Stimulated activated CD8-positive, alpha-beta memory T cell treated with anti-CD3 and anti-CD28 coated beads, Interleukin-15, amount 100 ng/mL, for 4 hours (primary cell): Measurements from ENCODE around the gene CBLC.
A peak's percentile ranks its signal among the peaks of the same experiment; 100 is the strongest.
"Not testable (repeated sequence)": the region's sequence is repeated elsewhere in the genome, so short reads cannot be mapped to it uniquely, and the experiment has no call there.

Experiments used
- DNase-seq, 2 donors: peaks; one replicate each; pipeline ENCODE4 v3.0.0-alpha.2; 2020; ENCODE audit warnings: low read depth in 2 of 2

The CBLC gene

DNA sequence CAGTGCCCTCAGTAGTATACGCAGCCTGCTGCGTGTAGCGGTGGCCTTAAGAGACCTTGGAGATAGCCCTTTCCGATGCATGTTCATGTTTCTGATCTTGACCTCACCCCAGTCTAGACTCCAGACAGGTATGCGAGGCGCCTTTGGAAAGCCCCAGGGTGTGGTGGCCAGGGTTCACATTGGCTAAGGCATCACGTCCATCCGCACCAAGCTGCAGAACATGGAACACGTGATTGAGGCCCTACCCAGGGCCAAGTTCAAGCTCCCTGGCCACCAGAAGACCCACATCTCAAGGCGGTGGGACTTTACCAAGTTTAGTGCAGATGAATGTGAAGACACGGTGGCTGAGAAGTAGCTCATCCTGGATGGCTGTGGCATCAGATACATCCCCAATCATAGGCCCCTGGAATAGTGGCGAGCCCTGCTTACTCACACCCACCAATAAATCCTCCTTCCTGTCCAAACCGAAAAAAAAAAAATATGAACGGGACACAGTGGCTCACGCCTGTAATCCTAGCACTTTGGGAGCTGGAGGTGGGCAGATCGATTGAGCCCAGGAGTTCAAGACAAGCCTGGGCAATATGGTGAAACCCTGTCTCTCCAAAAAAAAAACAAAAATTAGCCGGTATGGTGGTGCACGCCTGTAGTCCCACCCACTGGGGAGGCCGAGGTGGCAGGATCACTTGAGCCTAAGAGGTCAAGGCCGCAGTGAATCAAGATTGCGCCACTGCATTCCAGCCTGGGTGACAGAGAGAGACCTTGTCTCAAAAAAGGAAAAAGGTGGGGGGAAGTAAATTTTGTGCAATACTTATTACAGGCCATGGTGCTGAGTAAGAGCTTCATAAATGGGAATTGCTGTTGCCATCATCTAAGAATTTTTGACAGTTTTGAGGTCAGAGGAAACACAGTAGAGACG is 12.4 kb upstream of the CBLC start:
- no peak for DNase-seq

DNA sequence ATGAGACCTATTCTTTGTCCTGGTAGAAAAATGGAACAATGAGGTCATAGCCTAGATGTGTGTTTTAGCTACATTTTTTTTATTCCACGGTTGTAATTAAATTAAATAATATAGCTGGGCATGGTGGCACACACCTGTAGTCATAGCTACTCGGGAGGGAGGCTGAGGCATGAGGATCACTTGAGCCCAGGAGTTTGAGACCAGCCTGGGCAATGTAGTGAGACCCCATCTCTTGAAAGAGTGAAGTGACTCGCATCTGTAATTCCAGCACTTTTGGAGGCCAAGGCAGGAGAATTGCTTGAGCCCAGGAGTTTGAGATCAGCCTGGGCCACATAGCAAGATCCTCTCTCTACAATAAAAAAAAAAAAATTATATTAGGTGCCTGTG is 11.7 kb upstream of the CBLC start:
- no peak for DNase-seq

DNA sequence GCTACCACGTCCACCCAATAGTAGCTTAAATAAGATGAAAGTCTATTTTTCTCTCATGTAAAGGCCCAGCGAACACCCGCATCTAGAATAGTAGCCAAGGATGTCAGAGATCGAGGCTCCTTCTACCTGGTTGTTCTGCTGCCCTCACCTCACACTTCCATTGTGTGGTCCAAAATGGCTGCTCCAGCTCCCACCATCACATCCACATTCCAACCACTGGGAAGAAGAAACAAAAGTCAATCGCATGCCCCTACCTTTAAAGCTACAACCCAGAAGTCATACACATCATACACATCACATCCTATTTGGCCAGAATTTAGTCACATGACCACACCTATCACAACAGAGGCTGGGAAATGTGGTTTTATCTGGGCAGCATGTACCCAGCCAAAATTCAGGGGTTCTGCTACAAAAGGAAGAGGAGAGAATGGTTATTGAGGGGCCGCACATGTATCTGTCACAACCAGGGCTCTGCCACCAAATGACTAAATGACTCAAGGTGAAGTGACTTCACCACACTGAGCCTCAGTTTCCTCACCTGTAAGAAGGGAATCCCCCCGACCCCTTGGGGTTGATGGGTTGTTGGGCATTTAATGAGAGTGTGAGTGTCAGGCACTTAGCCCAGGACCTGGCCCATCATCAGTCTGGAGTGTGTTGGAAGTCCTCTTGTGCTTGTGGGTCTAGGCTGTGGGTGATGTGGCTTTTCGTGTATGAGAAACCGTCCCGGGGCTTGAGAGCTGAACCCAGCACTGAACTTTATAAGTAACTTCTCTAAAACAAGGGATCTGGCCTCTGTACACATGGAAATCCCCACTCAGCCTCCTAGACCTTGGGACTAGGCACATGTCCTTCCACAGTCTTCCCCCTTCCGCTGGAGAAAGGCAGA is 10.2 kb upstream of the CBLC start:
- no peak for DNase-seq

DNA sequence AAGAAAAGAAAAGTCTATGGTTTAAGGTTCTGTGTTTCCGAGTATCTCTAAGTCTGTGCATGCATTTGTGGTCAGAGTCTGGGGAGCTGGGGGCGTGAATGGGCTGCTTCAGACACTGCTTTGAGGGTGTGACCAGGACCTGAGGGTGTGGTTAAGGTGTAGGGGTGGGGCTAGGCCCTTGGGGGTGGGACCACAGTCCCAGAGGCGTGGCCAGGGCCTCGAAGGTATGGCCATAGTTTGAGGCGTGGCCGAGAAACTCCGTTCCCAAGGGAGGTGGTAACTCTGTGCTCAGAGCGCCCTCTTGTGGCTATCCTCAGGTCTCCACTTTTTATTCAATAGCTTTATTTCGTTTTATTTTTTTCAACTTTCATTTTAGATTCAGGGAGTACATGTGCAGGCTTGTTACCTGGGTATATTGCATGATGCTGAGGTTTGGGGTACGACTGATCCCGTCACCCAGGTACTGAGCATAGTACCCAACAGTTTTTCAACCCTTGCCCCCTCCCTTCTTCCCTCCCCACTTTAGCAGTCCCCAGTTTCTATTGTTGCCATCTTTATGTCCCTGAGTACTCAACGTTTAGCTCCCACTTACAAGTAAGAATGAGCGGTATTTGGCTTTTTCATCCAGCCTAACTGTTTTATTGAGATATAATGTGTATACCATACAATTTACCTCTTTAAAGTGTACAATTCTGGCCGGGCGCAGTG is 7.0 kb upstream of the CBLC start:
- peak; percentile 94 to 95 for DNase-seq

DNA sequence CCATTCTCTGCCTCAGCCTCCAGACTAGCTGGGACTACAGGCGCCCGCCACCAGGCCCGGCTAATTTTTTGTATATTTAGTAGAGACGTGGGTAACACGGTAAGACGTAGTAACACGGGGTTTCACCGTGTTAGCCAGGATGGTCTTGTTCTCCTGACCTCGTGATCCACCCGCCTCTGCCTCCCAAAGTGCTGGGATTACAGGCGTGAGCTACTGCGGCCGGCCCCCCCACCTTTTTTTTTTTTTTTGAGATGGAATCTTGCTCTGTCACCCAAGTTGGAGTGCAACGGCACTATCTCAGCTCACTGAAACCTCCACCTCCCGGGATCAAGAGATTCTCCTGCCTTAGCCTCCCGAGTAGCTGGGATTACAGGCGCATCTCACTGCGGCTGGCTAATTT is 5.5 kb upstream of the CBLC start:
- not testable (repeated sequence) for DNase-seq

DNA sequence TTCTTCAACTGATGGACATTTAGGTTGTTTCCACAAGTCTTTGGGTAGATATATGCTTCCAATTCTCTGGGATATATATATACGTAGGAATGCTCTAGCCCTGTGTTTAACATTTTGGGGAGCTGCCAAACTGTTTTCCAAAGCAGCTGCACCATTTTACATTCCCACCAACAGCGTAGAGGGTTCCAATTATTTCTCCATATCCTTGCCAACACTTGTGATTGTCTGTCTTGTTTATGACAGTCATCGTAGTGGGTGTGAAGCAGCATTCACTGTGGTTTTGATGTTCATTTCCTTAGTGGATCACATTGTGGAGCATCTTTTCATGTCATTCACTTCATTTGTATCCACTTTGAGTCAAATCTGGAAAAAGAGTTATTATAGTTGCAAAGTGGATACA is 4.7 kb upstream of the CBLC start:
- no peak for DNase-seq

DNA sequence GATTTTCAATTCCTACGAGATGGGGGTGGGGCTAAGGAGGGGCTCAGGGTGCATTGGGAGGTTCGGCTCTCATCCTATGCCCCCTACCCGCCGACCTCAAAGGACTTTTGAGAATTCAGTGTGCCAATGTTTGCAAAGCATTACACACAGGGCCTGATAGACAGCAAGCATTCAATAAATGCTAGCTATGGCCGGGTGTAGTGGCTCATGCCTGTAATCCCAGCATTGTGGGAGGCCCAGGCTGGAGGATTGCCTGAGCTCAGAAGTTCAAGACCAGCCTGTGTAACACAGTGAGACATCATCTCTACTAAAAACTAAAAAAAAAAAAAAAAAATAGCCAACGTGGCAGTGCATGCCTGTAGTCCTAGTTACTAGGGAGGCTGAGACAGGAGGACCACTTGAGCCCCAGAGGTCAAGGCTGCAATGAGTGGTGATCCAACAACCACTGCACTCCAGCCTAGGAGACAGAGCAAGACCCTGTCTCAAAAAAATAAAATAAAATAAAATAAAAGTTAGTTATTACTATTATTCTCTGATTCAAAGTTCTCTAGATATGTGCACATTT is 1.9 kb upstream of the CBLC start:
- DNase-seq = no peak

DNA sequence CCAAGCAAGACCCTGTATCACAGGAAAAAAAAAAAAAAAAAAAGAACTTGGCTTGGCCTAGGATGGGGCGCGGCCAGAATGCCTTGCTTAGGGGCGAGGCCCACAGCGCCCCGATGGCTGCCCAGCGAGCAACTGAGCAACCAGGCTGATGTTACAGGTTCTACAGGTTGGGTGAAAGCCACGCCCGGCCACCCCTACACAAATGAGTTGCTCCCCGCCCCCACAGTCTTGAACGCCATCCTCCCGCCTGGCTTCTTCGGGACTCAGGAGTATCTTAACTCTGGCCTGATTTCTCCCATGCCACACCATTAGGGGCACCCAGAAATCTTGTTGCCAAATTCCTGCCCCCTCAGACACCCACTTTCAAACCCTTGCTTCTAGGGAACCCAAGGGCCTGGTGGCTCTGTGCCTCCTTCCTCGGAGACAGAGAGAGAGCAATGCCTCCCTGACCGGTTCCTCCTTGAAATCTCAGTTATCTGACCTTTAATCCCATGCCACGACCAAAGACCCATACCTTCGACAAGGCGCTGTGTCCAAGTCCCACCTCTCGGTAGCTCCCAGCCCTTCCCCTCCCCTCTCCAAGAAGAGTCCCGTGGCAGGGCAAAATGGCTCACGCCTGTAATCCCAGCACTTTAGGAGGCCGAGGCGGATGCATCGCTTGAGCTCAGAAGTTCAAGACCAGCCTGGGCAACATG is 1.1 kb upstream of the CBLC start:
- no peak for DNase-seq

DNA sequence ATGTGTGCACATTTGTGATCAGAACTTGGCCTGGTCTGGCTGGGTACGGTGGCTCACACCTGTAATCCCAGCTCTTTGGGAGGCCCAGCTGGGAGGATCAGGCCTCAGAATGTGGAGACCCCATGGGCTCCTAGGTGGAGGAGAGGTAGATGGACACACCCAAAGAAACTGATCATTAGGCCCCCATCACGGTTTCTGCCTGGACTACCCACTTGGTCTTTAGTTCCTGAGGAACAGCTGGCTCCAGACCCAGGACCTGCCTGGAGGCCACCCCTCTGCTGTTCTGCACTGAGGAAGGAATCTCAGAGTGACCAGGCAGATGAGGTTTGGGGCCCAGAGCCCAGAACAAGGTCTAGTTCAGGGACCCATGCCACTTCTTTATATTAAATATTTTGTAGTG is 1.5 kb downstream of the CBLC start:
- no peak for DNase-seq

DNA sequence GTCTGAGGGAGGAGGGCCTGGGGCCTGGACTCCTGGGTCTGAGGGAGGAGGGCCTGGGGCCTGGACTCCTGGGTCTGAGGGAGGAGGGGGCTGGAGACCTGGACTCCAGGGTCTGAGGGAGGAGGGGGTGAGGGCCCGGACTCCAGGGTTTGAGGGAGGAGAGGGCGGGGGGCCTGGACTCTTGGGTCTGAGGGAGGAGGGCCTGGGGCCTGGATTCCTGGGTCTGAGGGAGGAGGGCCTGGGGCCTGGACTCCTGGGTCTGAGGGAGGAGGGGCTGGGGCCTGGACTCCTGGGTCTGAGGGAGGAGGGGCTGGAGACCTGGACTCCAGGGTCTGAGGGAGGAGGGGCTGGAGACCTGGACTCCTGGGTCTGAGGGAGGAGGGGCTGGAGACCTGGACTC is 4.0 kb downstream of the CBLC start:
- not testable (repeated sequence) for DNase-seq

DNA sequence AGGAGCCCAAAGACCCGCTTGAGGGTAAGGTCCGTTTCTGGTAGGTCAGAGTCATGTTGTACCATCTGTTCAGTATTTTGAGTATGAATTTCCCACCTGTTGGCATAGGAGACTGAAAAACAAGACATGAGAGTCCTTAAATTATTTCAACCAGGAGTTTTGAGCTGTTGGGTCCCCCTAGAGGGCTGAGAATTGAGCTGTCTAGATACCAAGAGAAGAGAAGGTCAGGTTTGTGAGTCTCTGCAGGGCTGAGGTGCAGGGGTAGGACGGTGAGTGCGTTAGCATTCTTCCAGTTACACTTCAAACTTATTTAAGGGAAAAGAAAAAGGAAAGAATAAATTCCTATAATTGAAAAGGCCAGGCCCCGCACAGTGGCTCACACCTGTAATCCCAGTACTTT is 5.0 kb downstream of the CBLC start:
- DNase-seq = no peak

DNA sequence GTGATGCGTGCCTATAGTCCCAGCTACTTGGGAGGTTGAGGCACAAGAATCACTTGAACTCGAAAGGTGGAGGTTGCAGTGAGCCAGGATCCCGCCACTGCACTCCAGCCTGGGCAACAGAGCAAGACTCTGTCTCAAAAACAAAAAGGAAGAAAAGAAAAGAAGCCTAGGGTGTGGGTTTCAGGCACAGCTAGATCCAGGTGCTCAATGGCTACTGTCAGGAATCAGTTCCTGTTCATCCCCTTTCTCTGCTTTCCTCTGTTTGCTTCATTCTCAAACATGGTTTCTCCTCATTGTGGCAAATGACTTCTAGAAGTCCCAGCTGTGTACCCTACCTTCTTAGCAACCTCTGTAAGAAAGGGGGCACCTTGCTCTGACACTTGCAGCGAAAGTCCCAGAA is 5.9 kb downstream of the CBLC start:
- DNase-seq = no peak

DNA sequence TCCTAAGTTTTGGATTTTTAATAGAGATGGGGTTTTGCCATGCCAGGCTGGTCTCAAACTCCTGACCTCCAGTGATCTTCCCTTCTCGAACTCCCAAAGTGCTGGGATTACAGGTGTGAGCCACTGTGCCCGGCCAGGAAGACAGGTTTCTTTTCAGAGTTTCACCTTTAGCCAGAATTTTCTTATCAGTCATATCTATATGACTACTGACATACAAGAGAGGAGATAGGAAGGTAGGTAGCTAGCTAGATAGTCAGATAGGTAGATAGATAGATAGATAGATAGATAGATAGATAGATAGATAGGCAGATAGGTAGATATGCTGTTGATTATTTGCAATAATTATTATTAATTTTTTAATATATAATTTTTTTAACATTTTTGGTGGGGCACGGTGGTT is 7.6 kb downstream of the CBLC start:
- no peak for DNase-seq

DNA sequence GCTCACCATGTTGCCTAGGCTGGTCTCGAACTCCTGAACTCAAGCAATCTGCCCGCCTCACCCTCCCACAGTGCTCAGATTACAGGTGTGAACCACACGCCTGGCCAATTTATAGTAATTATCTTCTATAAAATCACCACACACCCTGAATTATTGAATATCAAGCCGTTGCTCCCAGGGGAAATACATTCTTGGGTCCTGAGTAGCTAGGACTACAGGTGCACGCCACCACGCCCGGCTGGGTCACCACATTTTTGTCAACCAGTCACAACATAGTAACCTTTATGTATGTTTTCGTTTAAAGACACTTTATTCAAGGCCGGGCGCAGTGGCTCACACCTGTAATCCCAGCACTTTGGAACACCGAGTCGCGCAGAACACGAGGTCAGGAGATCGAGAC is 8.3 kb downstream of the CBLC start:
- DNase-seq = no peak

DNA sequence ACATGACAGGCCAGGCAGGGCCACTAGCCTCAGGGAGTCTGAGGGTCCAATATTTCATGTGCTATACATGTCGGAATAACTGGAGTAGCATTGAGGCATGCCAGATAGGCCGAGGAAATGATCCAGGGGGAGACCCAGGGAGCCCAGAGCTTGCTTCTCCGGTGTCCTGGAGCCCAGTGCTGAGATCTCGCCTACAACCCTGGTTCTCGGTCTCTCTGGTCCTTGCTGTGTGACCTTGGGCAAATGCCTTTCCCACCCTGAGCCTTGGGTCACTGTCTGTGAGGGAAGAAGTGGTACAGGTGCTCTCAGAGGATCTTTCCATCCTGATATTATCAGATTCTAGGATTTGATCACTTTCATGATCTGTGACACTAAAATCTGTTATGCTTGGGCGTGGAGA is 11.3 kb downstream of the CBLC start:
- DNase-seq = no peak

DNA sequence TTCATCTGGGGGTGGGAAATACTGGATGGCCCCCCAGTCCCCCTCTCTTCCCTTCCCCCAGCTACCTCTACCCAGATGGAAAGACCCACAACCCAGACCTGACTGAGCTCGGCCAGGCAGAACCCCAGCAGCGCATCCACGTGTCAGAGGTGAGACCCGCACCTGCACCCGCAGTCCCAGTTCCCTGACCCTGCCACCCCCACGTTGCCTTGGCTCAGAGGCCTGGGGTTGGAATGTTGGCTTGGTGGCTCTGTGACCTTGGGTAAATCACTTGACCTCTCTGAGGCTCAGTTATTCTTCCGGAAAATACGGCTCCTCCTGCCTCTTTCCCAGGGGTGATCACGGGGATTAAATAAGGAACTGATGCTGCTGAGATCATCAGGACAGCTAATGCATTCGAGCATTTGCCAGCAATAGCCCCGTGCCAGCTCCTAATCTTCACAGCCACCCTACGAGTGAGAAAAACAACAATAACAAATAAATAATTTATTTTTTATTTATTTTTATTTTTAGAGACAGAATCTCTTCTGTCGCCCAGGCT is 12.3 kb downstream of the CBLC start:
- no peak for DNase-seq

DNA sequence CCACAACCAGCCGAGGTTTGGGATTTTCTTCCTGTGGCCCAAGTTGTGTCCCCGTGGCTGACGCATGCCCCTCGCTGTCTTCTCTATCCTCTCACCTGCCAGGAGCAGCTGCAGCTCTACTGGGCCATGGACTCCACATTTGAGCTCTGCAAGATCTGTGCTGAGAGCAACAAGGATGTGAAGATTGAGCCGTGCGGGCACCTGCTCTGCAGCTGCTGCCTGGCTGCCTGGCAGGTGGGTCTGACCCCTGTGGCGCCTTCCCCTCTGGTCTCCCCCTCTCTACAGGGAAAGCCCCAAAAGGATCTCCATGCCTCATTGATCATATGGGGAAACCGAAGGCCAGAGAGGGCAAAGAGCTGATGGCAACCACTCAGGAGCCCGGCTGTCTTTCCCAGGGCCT is 14.6 kb downstream of the CBLC start:
- DNase-seq = no peak

DNA sequence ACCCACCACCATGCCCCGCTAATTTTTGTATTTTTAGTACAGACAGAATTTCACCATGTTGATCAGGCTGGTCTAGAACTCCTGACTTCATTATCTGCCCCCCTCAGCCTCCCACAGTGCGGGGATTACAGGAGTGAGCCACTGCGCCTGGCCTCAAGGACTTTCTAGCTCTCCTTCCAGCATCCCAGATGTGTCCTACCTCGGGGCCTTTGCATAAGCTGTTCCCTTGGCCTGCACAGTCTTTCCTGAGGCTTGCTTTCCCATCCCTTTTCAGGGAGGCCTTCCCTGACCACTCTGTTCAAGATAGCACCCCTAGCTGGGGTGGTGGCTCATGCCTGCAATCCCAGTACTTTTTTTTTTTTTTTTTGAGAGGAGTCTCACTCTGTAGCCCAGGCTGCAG is 16.9 kb downstream of the CBLC start:
- DNase-seq = no peak

DNA sequence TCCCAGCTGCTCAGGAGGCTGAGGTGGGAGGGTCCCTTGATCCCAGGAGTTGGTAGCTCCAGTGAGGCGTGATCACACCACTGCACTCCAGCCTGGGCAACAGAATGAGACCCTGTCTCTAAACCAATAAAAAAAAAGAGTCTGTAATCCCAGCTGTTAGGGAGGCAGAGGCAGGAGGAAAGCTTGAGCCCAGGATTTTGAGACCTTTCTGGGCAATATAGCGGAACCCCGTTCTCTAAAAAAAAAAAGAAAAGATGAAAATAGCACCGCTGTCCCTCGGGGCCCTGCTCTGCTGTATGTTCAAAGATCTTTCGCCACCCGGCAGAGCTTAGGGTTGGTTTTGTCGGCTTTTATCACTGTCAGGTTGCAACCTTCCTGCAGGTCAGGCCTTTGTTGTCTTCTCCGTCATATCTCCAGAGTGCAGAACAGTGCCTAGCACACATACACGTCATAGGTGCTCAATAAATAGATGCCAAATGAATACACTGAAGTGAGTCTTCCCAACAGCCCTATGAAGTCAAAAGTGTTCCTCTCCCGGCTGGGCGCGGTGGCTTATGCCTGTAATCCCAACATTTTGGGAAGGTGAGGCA is 17.8 kb downstream of the CBLC start:
- DNase-seq = no peak

DNA sequence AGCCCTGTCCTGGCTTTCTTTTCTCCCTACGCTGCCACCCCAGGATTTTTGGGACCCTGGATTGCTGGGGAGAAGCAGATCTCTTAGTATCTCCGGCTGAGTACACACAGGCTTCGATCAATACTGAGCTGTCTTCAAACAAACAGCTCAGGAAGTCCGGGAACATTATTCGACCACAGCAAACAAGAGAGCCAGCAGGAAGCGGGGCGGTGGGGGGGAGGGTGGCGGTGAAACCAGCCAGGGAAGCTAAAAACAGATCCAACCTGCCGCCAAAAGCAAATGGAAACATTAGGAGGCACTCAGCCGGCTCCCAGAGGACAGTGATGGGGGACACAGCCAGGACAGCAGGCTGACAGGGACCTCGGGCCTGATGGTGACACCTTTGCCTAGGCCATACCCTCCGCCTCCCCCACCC is 19.0 kb downstream of the CBLC start:
- no peak for DNase-seq
